DOHH2 (cell line): ENCODE results near the gene CDK14.

Source experiments
- EZH2phosphoT487 ChIP-seq: fragments of 200-600 bp; sonication (generic); IDR thresholded peaks from 2 replicates; pipeline ENCODE4 v1.6.1; 2017; ENCODE audit warnings: borderline replicate concordance, mild to moderate bottlenecking, antibody characterized with exemption, low read length, moderate library complexity, mixed read lengths
- TF ChIP-seq, protein P1 (sequence below): fragments of 200-600 bp; sonication (generic); IDR thresholded peaks from one replicate; pipeline ENCODE4 v1.5.1; 2014; ENCODE audit warnings: antibody characterized with exemption, mild to moderate bottlenecking, low read depth, low read length; ENCODE audit not compliant: poor library complexity, severe bottlenecking

DNA sequence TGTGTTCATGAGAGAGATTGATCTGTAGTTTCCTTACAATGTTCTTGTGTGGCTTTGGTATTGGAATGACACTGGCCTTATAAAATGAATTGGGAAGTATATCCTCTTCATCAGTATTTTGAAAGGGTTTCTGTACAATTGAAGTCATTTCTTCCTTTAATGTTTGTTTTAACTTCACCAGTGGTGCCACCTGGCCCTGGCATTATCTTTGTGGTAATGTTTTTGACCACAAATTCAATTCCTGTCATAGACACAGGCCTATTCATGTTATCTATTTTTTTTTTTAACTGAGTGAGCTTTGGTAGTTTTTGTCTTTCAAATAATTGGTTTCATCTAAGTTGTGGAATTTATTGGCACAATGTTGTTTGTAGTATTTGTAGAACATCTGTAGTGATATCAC, 127.7 kb downstream of the CDK14 start:
- TF ChIP-seq, protein P1, sequence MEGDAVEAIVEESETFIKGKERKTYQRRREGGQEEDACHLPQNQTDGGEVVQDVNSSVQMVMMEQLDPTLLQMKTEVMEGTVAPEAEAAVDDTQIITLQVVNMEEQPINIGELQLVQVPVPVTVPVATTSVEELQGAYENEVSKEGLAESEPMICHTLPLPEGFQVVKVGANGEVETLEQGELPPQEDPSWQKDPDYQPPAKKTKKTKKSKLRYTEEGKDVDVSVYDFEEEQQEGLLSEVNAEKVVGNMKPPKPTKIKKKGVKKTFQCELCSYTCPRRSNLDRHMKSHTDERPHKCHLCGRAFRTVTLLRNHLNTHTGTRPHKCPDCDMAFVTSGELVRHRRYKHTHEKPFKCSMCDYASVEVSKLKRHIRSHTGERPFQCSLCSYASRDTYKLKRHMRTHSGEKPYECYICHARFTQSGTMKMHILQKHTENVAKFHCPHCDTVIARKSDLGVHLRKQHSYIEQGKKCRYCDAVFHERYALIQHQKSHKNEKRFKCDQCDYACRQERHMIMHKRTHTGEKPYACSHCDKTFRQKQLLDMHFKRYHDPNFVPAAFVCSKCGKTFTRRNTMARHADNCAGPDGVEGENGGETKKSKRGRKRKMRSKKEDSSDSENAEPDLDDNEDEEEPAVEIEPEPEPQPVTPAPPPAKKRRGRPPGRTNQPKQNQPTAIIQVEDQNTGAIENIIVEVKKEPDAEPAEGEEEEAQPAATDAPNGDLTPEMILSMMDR = no peak
- TF ChIP-seq EZH2phosphoT487 = no peak
